GM23338 (cell line): ENCODE results near the gene NT5DC3. TPM values are rescaled to one million over a fixed set of nuclear protein-coding genes. Genes with fewer than 3 reads are reported as not detected.

Experiments used
- ATAC-seq: fragments of 200-7000 bp; cut with Tn5 transposase; 3 replicates; pipeline ENCODE4 v1.9.1; 2020
- DNase-seq: peaks from one replicate; pipeline ENCODE4 v3.0.0-alpha.2; 2015; ENCODE audit warnings: low spot score
- H2AFZ ChIP-seq: fragments of 200-600 bp; sonication (generic); 2 replicates; pipeline ENCODE4 v1.8.0; 2016; ENCODE audit warnings: antibody characterized with exemption, mild to moderate bottlenecking, moderate library complexity
- H3F3A ChIP-seq: fragments of 200-600 bp; sonication (generic); replicated peaks from 2 replicates; pipeline ENCODE4 v1.8.0; 2017; ENCODE audit warnings: antibody characterized with exemption, mixed run types, low read depth
- H3K27ac ChIP-seq: fragments of 200-600 bp; sonication (generic); 2 replicates; pipeline ENCODE4 v1.6.1; 2016; ENCODE audit warnings: low read depth
- H3K27me3 ChIP-seq: fragments of 200-600 bp; sonication (generic); 2 replicates; pipeline ENCODE4 v1.8.0; 2016; ENCODE audit warnings: mild to moderate bottlenecking, mixed run types, moderate library complexity; ENCODE audit not compliant: insufficient read depth
- H3K36me3 ChIP-seq: fragments of 200-600 bp; sonication (generic); 2 replicates; pipeline ENCODE4 v1.8.0; 2016; ENCODE audit warnings: mild to moderate bottlenecking; ENCODE audit not compliant: insufficient read depth
- H3K4me1 ChIP-seq: fragments of 200-600 bp; sonication (generic); 2 replicates; pipeline ENCODE4 v1.8.0; 2016; ENCODE audit warnings: mild to moderate bottlenecking, moderate library complexity; ENCODE audit not compliant: insufficient read depth
- H3K4me2 ChIP-seq: fragments of 200-600 bp; sonication (generic); 2 replicates; pipeline ENCODE4 v1.7.1; 2017; ENCODE audit warnings: mixed run types
- H3K4me3 ChIP-seq: fragments of 200-600 bp; sonication (generic); 2 replicates; pipeline ENCODE4 v1.6.1; 2016; ENCODE audit warnings: mixed run types
- H3K79me2 ChIP-seq: fragments of 200-600 bp; sonication (generic); replicated peaks from 2 replicates; pipeline ENCODE4 v1.8.0; 2017; ENCODE audit warnings: mild to moderate bottlenecking; ENCODE audit not compliant: insufficient read depth
- H3K9me2 ChIP-seq: fragments of 200-600 bp; sonication (generic); 2 replicates; pipeline ENCODE4 v1.8.0; 2017; ENCODE audit not compliant: insufficient read depth
- H4K20me1 ChIP-seq: fragments of 200-600 bp; sonication (generic); replicated peaks from 2 replicates; pipeline ENCODE4 v1.8.0; 2017; ENCODE audit warnings: mild to moderate bottlenecking; ENCODE audit not compliant: insufficient read depth
- H3K27ac Mint-ChIP-seq: 2 replicates; pipeline ENCODE4 v1.8.0; 2020; ENCODE audit warnings: inconsistent platforms, mild to moderate bottlenecking, moderate library complexity, mixed read lengths
- H3K27me3 Mint-ChIP-seq: 3 replicates; pipeline ENCODE4 v1.8.0; 2022; ENCODE audit warnings: low read depth, mild to moderate bottlenecking, moderate library complexity, mixed read lengths, inconsistent platforms; ENCODE audit not compliant: insufficient read depth, poor library complexity
- H3K36me3 Mint-ChIP-seq: 3 replicates; pipeline ENCODE4 v1.8.0; 2021; ENCODE audit warnings: low read depth, mild to moderate bottlenecking, inconsistent platforms, moderate library complexity, mixed read lengths
- H3K4me1 Mint-ChIP-seq: 3 replicates; pipeline ENCODE4 v1.8.0; 2020; ENCODE audit warnings: mild to moderate bottlenecking, inconsistent platforms, mixed read lengths
- H3K4me3 Mint-ChIP-seq: 3 replicates; pipeline ENCODE4 v1.8.0; 2021; ENCODE audit warnings: moderate library complexity, mild to moderate bottlenecking, inconsistent platforms, mixed read lengths
- H3K9me3 Mint-ChIP-seq: 3 replicates; pipeline ENCODE4 v1.8.0; 2020; ENCODE audit warnings: moderate library complexity, mild to moderate bottlenecking, inconsistent platforms, mixed read lengths
- CREB1 ChIP-seq: fragments of 250-450 bp; sonication (Bioruptor Pico); IDR thresholded peaks from 2 replicates; pipeline ENCODE4 v1.5.0; 2020; ENCODE audit warnings: low read depth, mild to moderate bottlenecking, moderate library complexity
- CTCF ChIP-seq, 2 experiments: fragments of 200-600 bp in 1 of 2; sonication (generic) in 1 of 2; conservative IDR thresholded peaks; 2 replicates each; pipeline versions ENCODE4 v1.5.1 to v1.6.1; 2016 to 2017; ENCODE audit warnings: antibody characterized with exemption in 2 of 2, low read depth in 2 of 2, mild to moderate bottlenecking in 2 of 2, moderate library complexity in 1 of 2
- EZH2 ChIP-seq: fragments of 200-600 bp; sonication (generic); IDR thresholded peaks from one replicate; pipeline ENCODE4 v1.8.0; 2017; ENCODE audit warnings: antibody characterized with exemption, mild to moderate bottlenecking, low read depth; ENCODE audit not compliant: unreplicated experiment
- EZH2phosphoT487 ChIP-seq: fragments of 200-600 bp; sonication (generic); IDR thresholded peaks from one replicate; pipeline ENCODE4 v1.8.1; 2018; ENCODE audit warnings: antibody characterized with exemption; ENCODE audit not compliant: unreplicated experiment
- JUNB ChIP-seq: IDR thresholded peaks from one replicate; pipeline ENCODE4 v1.6.1; 2016; ENCODE audit warnings: antibody characterized with exemption; ENCODE audit not compliant: unreplicated experiment
- NANOG ChIP-seq: IDR thresholded peaks from 2 replicates; pipeline ENCODE4 v1.6.1; 2016; ENCODE audit warnings: antibody characterized with exemption, borderline replicate concordance
- POLR2AphosphoS5 ChIP-seq: IDR thresholded peaks from 2 replicates; pipeline ENCODE4 v1.6.1; 2016; ENCODE audit warnings: antibody characterized with exemption, low read depth
- REST ChIP-seq: IDR thresholded peaks from one replicate; pipeline ENCODE4 v1.6.1; 2018; ENCODE audit warnings: antibody characterized with exemption; ENCODE audit not compliant: unreplicated experiment
- STAT1 ChIP-seq: IDR thresholded peaks from one replicate; pipeline ENCODE4 v1.6.1; 2016; ENCODE audit warnings: antibody characterized with exemption; ENCODE audit not compliant: unreplicated experiment
- ZNF114 ChIP-seq: fragments of 250-450 bp; sonication (Bioruptor Pico); IDR thresholded peaks from 2 replicates; pipeline ENCODE4 v1.5.0; 2020; ENCODE audit warnings: mild to moderate bottlenecking, moderate library complexity
- ZNF331 ChIP-seq: fragments of 250-450 bp; sonication (Bioruptor Pico); IDR thresholded peaks from 2 replicates; pipeline ENCODE4 v1.5.0; 2020; ENCODE audit warnings: low read depth, mild to moderate bottlenecking, moderate library complexity
- ZNF462 ChIP-seq: fragments of 250-450 bp; sonication (Bioruptor Pico); IDR thresholded peaks from 2 replicates; pipeline ENCODE4 v1.5.0; 2020; ENCODE audit warnings: mild to moderate bottlenecking, moderate library complexity
- polyA plus RNA-seq: library from polyadenylated mRNA; unstranded; fragments of >200 nt; fragmentation: Nextera tagmentation; extraction: Ambion mirVana; gene quantifications from 2 replicates; pipeline ENCODE4 v1.2.1, GENCODE V29; 2016
- total RNA-seq: library from RNA; depleted of rRNA; stranded (reverse); fragments of >200 nt; shearing (Covaris generic); gene quantifications from 2 replicates; pipeline ENCODE4 v1.2.3, GENCODE V29; 2014

Gene NT5DC3
- total and polyA plus RNA-seq, 2 experiments from 2014 or later = 2.2 to 12.5 TPM

- H3K4me3 ChIP-seq = no peak overlapping the region
- ATAC-seq (no peak), DNase-seq (no peak)
- no peak overlapping the region for H3K27ac ChIP-seq
- Mint-ChIP-seq H3K27me3 (peaks cover 3% of the 10 kb centered on the region), H3K9me3 (no peaks in the 10 kb centered on the region), H3K27ac (peak overlapping the region; percentile 82), H3K4me1 (peaks cover 24% of the 10 kb centered on the region), H3K36me3 (peaks cover 35% of the 10 kb centered on the region), H3K4me3 (no peak overlapping the region)
- no peaks in the 10 kb centered on the region for H3K27me3 ChIP-seq
- no peak overlapping the region for H3K4me2 ChIP-seq
- H2AFZ ChIP-seq = no peak overlapping the region
- peaks cover 11% of the 10 kb centered on the region; the same call in 1 of the 2 replicates for H3K4me1 ChIP-seq
- H3K79me2 ChIP-seq = no peaks in the 10 kb centered on the region; the same call in 1 of the 2 replicates
- H4K20me1 ChIP-seq = no peaks in the 10 kb centered on the region
- no peaks in the 10 kb centered on the region for H3K36me3 ChIP-seq
- H3F3A ChIP-seq = no peaks in the 10 kb centered on the region
- TF ChIP-seq JUNB = no peak
- H3K9me2 ChIP-seq = no peaks in the 10 kb centered on the region
Observed at GRCh38 chr12:103799504-103799856, 41.6 kb downstream of the NT5DC3 start.

GRCh38 chr12:103798586-103798985, 42.4 kb downstream of the NT5DC3 start:
- H3K79me2 ChIP-seq = no peaks in the 10 kb centered on the region; the same call in 1 of the 2 replicates
- H2AFZ ChIP-seq = no peak overlapping the region
- H3K4me3 Mint-ChIP-seq = no peak overlapping the region
- H3K4me1 Mint-ChIP-seq = peaks cover 22% of the 10 kb centered on the region
- no peak overlapping the region for H3K27ac ChIP-seq
- H3K27ac Mint-ChIP-seq = peak overlapping the region; percentile 77
- peaks cover 3% of the 10 kb centered on the region for H3K27me3 Mint-ChIP-seq
- no peaks in the 10 kb centered on the region for H3F3A ChIP-seq
- no peaks in the 10 kb centered on the region for H3K27me3 ChIP-seq
- H4K20me1 ChIP-seq = no peaks in the 10 kb centered on the region
- H3K4me2 ChIP-seq = no peak overlapping the region
- ATAC-seq = no peak
- no peak overlapping the region for H3K4me3 ChIP-seq
- no peaks in the 10 kb centered on the region for H3K9me3 Mint-ChIP-seq
- no peaks in the 10 kb centered on the region for H3K36me3 ChIP-seq
- peaks cover 11% of the 10 kb centered on the region; the same call in 1 of the 2 replicates for H3K4me1 ChIP-seq
- peaks cover 40% of the 10 kb centered on the region for H3K36me3 Mint-ChIP-seq
- DNase-seq = no peak
- H3K9me2 ChIP-seq = no peaks in the 10 kb centered on the region
- no peak for TF ChIP-seq JUNB
- no peak for TF ChIP-seq CREB1
- TF ChIP-seq EZH2 = no peak
- TF ChIP-seq NANOG = no peak
- no peak for TF ChIP-seq REST
- TF ChIP-seq ZNF331 (CRISPR knock-in tag) = no peak
- TF ChIP-seq STAT1 = no peak
- no peak for TF ChIP-seq CTCF (conservative IDR thresholded peaks at IDR 0.05; ENCODE audit: low read depth in 2 of 2)
- no peak for TF ChIP-seq ZNF462 (CRISPR knock-in tag)
- no peak for TF ChIP-seq EZH2phosphoT487
- TF ChIP-seq POLR2AphosphoS5 = no peak
- no peak for TF ChIP-seq ZNF114 (CRISPR knock-in tag)
